CD4-positive, alpha-beta T cell treated with Interleukin-6 at 100 ng/mL for 8 hours (primary cell): ENCODE measurements around the gene LIPH.
"Not testable (repeated sequence)": the region's sequence is repeated elsewhere in the genome, so short reads cannot be mapped to it uniquely, and the experiment has no call there.

Source experiments
- DNase-seq: peaks from one replicate; pipeline ENCODE4 v3.0.0-alpha.2; 2020; ENCODE audit warnings: mixed read lengths, low spot score

LIPH gene

DNA sequence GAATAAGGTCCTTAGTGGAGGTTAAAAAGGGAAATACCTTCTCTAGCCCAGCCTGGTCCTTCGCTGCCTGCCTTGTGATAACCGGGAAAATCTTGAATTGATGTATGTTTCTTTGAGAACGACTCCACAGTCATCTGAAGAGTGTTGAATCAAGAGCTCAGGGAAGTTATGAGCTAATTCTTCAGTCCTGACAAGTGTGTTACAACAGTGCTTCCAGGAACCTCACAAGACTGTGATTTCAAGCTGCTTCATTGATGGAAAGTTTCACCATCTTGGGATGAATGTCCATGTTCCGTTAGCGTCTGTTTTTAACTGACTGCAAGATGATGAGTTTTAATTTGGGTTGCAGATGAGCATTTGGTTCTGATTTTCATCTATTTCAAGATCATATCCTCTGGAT is 66.0 kb downstream of the LIPH start:
- no peak for DNase-seq

DNA sequence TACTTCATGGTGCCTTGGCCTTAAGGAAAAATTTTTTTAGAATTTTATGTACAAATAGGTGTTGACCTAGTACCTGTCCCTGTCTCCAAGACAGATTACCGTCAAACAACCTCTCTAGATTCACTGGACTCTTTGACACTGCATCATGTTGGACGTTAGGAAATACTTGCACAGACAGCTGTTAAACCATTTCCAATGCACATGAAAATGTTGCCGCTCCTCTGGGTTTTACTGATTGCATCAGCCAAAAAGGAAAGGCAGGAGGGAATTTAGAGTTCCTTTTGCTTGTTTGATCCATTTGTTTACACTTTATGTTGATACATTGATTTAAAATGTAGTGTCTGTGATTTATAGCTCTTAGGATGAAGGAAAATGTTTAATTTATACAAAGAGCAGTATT is 68.1 kb downstream of the LIPH start:
- no peak for DNase-seq

DNA sequence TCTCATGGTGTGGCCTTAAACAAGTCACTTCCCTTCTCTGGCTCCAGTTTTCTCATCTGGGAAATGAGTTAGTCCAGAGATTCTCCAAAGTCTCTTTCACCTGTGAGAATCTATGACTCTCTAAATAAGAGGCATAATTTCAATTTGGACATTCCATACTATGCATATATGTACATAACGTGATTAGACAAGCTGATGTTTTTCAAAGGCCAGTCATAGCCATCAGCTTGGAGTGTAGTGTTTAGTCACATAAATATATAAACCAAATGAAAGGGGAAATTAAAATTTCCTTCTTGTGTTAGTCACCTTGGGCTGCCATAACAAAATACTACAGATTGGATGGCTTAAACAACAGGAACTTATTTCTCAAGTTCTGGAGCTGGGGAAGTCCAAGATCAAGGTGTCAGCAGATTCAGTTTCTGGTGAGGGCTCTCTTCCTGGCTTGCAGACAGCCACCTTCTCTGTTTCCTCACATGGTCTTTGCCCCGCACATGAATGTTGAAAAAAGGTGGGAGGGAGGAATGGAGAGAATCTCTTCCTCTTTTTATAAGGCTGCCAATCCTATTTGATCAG is 72.9 kb downstream of the LIPH start:
- DNase-seq: no peak

DNA sequence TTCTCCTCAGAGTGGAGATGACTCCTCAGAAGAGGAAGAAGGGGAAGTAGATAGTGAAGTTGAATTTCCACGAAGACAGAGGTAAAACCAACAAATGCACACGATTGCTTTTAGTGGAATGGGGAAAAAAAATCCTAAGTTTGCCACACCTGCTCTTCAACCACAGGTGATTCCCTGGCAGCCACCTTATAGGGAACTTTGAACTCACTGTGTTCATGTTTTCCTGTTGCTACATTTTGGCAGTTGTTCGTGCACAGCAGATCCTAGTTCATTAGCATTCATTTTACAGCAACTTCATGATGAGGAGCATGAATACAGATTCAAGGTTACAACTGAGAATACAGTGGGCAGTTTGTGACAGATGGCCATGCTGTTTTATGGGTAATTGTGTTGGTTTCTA is 75.1 kb downstream of the LIPH start:
- DNase-seq: no peak

DNA sequence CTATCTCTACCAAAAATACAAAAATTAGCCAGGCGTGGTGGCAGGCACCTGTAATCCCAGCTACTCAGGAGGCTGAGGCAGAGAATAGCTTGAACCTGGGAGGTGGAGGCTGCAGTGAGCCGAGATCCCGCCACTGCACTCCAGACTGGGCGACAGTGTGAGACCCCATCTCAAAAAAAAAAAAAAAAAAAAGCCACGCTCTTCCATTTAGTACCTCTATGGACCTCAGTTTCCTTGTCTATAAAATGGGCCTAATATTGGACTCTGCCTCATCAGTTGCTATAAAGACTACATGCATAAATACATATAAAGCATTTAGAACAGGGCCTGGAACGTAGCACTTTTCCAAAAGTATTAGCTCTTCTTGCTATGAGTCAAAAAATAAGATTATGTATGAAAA is 77.5 kb downstream of the LIPH start:
- not testable (repeated sequence) for DNase-seq

DNA sequence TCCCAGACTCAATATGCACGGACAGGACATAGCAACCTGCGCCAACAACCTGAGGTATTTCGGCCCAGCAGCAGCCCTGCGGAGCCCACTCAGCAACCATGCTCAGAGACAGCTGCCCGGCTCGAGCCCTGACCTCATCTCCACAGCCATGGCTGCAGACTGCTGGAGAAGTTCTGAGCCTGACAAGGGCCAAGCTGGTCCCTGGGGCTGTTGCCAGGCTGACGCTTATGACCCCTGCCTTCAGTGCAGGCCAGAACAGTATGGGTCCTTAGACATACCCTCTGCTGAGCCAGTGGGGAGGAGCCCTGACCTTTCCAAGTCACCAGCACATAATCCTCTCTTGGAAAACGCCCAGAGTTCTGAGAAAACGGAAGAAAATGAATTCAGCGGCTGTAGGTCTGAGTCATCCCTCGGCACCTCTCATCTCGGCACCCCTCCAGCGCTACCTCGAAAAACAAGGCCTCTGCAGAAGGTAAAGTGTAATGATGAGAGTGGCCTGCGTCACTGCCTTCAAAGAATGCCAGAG is 79.0 kb downstream of the LIPH start:
- no peak for DNase-seq

DNA sequence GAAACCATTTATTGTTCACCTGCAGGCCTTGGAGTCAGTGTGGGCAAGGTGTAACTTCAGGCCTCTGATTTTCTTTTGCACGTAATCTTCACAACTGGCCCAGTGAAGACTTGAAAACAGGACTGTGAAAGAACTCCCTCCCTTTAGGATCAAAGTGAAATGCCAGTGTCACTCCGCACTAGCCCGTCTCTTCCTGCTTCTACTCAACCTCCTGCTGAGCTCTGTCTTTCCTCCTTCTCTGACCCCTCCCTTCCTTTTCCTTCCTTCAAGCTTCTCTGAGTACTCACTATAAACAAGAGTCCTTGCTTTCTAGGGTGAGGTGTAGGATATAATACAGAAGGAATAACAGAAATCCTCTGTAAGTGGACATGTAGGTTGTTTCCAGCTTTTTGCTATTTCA is 82.1 kb downstream of the LIPH start:
- no peak for DNase-seq

DNA sequence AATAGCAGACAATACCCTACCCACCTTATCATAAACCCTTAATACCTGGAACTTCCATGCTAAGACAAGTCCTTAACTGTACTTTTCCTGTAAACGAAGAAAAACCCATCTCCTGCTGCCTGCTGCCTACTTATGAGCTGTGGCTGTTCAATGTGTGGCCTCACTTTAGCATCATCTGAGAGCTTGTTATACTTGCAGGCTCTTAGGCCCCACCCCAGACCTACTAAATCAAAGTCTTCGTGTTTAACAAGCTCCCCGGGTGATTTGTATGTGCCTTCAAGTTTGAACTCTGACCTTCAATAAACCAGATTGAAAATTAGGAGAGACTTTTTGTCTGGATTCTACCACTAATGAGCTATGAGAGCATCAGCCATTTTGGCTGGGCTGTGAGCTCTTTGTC is 82.8 kb downstream of the LIPH start:
- no peak for DNase-seq

DNA sequence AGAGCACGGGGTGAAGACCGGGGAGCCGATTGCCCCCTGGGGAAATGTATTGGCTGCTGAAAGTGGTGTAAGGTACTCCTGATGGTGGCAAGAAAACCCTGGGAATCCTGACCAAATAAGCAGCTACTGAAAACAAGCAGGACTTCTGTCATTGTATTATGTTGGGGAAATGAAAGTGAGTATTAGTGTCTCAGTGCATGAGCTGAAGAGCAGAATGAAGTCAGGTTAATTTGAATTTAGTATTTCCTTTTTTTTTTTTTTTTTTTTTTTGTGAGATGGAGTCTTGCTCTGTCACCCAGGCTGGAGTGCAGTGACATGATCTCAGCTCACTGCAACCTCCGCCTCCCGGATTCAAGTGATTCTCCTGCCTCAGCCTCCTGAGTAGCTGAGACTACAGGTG is 86.3 kb downstream of the LIPH start:
- DNase-seq: not testable (repeated sequence)

DNA sequence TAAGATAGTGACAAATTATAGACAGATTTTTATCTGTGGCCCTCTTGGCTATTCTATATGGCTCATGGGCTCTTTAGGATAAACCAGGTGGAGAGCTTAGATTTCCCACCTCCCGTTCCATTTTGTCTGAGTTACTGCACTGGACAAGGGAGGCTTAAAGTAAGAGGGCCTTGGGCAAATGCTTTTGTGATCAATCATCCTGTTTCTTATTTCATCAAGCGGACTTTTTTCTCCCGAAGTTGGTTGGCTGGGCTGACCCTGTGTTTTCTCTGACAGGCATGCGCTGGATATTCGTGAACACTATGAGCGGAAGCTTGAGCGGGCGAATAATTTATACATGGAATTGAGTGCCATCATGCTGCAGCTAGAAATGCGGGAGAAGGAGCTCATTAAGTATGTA is 86.9 kb downstream of the LIPH start:
- DNase-seq: no peak

DNA sequence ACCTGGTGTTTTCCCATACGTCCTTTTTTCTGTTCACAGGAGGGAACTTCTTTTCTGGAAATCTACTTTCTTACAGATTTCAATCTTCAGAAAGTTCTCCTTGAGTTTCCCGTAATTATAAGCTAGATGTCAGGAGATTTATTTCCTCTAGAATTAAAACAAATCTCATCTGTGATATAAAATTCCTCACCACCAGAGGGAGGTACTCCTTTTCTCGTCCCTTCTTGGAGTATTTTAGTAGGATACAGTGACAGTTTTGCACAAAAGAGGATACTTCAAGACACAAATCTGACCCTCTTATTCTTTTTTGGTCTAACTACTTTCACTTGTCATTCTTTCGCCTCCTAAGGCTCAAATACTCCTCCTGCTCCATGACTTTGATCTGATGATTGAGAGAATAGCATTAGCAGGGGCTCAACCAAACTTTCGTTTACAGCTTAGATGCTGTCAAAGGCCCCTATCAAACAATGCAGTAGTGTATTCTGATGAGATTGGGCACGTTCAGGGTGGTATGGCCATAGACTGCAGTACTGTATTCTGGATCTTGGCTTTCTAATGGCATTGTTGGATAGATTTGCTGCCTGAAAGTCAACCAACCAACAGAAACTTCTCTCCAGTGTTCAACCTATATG is 91.6 kb downstream of the LIPH start:
- no peak for DNase-seq

DNA sequence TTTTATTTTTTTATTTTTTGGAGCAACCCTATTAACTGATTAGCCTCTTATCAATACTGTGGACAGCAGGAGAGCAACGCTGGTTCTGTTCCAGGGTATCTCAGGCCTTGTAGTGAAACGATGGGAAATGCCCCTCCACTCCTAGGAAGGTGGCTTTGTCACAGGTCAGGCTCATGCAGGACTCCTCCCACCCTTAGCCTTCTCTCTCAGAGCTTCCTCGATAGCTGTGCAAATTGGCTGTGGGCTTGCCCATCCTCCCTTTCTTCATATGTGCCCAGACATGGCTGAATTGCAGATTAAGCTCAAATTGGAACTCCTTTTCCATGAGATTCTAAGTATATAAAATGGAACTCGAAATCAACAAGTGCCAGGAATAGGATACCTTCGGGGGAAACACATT is 92.1 kb downstream of the LIPH start:
- no peak for DNase-seq

DNA sequence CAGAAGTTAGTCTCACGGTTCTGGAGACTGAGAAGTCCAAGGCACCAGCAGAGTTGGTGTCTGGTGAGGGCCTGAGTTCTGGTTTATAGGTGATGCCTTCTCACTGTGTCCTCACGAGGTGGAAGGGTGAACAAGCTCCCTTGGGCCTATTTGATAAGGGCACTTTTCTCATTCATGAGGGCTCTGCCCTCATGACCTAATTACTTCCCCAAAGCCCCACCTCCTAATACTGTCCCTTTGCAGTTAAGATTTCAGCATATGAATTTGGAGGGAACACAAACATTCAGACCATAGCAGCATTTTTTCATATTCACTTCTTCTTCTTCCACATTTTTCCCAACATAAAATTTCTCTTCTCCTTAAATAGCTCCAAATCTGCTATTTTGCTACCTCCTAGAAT is 95.0 kb downstream of the LIPH start:
- DNase-seq: no peak
